ENCODE results near the gene PKIB.

The PKIB gene

DNA sequence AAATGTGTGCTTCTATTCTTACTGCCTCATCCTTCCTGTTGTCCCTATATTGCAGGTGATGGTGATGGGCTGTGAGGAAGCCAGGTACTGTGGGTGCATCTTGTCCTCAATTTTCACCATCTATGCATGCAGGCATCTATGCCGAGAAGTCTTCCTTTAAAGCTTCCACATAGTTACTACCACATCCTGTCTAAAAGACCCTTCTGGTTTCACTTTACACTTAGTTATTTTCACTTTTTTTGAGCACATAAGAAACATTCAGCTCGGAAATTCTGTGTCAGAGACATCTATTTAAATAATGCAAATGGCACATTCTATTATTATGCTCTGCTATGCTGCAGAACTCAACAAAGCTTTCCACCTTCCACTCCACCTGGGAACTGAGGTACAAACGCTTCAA lies 141.1 kb downstream of the PKIB start:
- no peak for DNase-seq (ENCODE audit: low read depth)

GRCh38 chr6:122752459-122752858 lies 142.3 kb downstream of the PKIB start:
- no peak for DNase-seq (ENCODE audit: low read depth)
- TF ChIP-seq, protein P1, sequence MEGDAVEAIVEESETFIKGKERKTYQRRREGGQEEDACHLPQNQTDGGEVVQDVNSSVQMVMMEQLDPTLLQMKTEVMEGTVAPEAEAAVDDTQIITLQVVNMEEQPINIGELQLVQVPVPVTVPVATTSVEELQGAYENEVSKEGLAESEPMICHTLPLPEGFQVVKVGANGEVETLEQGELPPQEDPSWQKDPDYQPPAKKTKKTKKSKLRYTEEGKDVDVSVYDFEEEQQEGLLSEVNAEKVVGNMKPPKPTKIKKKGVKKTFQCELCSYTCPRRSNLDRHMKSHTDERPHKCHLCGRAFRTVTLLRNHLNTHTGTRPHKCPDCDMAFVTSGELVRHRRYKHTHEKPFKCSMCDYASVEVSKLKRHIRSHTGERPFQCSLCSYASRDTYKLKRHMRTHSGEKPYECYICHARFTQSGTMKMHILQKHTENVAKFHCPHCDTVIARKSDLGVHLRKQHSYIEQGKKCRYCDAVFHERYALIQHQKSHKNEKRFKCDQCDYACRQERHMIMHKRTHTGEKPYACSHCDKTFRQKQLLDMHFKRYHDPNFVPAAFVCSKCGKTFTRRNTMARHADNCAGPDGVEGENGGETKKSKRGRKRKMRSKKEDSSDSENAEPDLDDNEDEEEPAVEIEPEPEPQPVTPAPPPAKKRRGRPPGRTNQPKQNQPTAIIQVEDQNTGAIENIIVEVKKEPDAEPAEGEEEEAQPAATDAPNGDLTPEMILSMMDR (IDR thresholded peaks at IDR 0.05; ENCODE audit: insufficient read depth, low read depth, low read length, missing control alignments), result no peak
- no peak overlapping the region for H3K4me3 ChIP-seq (ENCODE audit: low read depth, low read length)

More for the DNA sequence above, 141.1 kb downstream of the PKIB start:
- H3K4me3 ChIP-seq (ENCODE audit: low read depth, low read length), result no peak overlapping the region
- TF ChIP-seq, protein P1 (IDR thresholded peaks at IDR 0.05; ENCODE audit: insufficient read depth, low read depth, low read length, missing control alignments), result no peak

GRCh38 chr6:122753000-122753687 lies 142.9 kb downstream of the PKIB start:
- no peak for DNase-seq (ENCODE audit: low read depth)
- TF ChIP-seq, protein P1 (IDR thresholded peaks at IDR 0.05; ENCODE audit: insufficient read depth, low read depth, low read length, missing control alignments), result no peak
- H3K4me3 ChIP-seq (ENCODE audit: low read depth, low read length), result no peak overlapping the region

DNA sequence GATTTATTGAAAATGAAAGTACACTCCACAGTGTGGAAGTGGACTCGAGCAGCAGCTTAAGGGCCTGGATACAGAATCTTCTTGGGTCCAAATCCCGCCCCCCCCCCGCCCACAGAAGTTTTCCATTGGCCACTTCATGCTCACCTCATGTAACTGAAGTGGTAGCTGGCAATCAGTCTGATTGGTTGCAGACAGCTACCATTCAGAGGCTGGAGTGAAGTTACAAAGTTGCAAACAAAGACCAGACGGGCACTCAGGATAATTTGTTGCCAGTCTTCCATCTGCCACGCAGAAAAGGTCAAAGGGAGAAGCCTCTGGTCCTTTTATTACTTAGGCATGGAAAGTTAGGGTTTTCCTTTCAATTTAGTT lies 143.5 kb downstream of the PKIB start:
- DNase-seq (ENCODE audit: low read depth), result no peak
- TF ChIP-seq, protein P1 (IDR thresholded peaks at IDR 0.05; ENCODE audit: insufficient read depth, low read depth, low read length, missing control alignments), result no peak
- no peak overlapping the region for H3K4me3 ChIP-seq (ENCODE audit: low read depth, low read length)

- no peak for DNase-seq (ENCODE audit: low read depth)
- no peak overlapping the region for H3K4me3 ChIP-seq (ENCODE audit: low read depth, low read length)
- TF ChIP-seq, protein P1 (IDR thresholded peaks at IDR 0.05; ENCODE audit: insufficient read depth, low read depth, low read length, missing control alignments), result no peak
These were observed 144.1 kb downstream of the PKIB start for GRCh38 chr6:122754191-122754731.

DNA sequence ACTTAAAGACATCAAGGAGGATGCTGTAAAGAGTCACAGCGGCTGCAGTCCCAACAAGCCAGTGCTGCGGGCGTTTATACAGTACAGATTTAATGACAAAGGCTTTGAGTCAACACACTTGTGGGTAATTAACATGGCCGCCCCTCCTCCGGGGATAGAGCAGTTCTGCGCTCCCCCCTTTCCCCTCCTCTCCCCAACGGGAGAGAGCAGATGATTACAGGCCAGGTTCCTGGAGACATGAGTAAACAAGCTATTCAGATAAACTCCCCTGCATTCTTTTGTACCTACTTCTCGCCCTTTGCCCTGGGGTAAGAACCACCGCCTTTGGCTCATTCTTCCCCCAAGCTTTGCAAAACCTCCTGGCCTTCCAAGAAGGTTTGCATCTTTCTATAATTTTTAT lies 145.7 kb downstream of the PKIB start:
- no peak for DNase-seq (ENCODE audit: low read depth)
- no peak overlapping the region for H3K4me3 ChIP-seq (ENCODE audit: low read depth, low read length)
- TF ChIP-seq, protein P1 (IDR thresholded peaks at IDR 0.05; ENCODE audit: insufficient read depth, low read depth, low read length, missing control alignments), result no peak

- no peak overlapping the region for H3K4me3 ChIP-seq (ENCODE audit: low read depth, low read length)
- peak; percentile 26 for DNase-seq (ENCODE audit: low read depth)
- TF ChIP-seq, protein P1 (IDR thresholded peaks at IDR 0.05; ENCODE audit: insufficient read depth, low read depth, low read length, missing control alignments), result no peak
These were observed 148.7 kb downstream of the PKIB start for GRCh38 chr6:122758927-122759334.
